Lung (tissue), 12 donors: Measurements from ENCODE around the gene C2orf42. TPM values are rescaled to one million over a fixed set of nuclear protein-coding genes. Genes with fewer than 3 reads are reported as not detected.

Experiments used
- ATAC-seq: fragments of 200-7000 bp; cut with Tn5 transposase; one replicate; pipeline ENCODE4 v1.9.1; 2020; ENCODE audit warnings: moderate number of reproducible peaks; ENCODE audit not compliant: insufficient read depth, low FRiP score
- DNase-seq, 3 donors: peaks; one replicate each; pipeline ENCODE4 v3.0.0-alpha.2; 2013 to 2017
- H3K27ac ChIP-seq, 2 donors: one replicate each; pipeline ENCODE4 v1.5.1; 2013; ENCODE audit warnings: mild to moderate bottlenecking in 2 of 2, moderate library complexity in 2 of 2, control low read depth in 1 of 2, inconsistent platforms in 1 of 2, low read depth in 1 of 2, low read length in 1 of 2
- H3K27me3 ChIP-seq, 3 donors: one replicate each; pipeline ENCODE4 v1.5.1; 2013; ENCODE audit warnings: low read length in 2 of 3; ENCODE audit not compliant: control insufficient read depth in 3 of 3, insufficient read depth in 3 of 3
- H3K36me3 ChIP-seq, 4 donors: one replicate each; pipeline ENCODE4 v1.5.1; 2013; ENCODE audit warnings: low read length in 4 of 4, mild to moderate bottlenecking in 1 of 4, moderate library complexity in 1 of 4; ENCODE audit not compliant: control insufficient read depth in 4 of 4, insufficient read depth in 4 of 4
- H3K4me1 ChIP-seq, 5 donors: one replicate each; pipeline ENCODE4 v1.5.1; 2013; ENCODE audit warnings: low read length in 5 of 5, mild to moderate bottlenecking in 2 of 5, moderate library complexity in 1 of 5; ENCODE audit not compliant: control insufficient read depth in 5 of 5, insufficient read depth in 5 of 5
- H3K4me3 ChIP-seq: one replicate; pipeline ENCODE4 v1.5.1; 2013; ENCODE audit warnings: mild to moderate bottlenecking, control low read depth, moderate library complexity
- H3K9ac ChIP-seq, 2 donors: one replicate each; pipeline ENCODE4 v1.5.1; 2013; ENCODE audit warnings: low read length in 2 of 2, control low read depth in 1 of 2; ENCODE audit not compliant: insufficient read depth in 1 of 2
- H3K9me3 ChIP-seq, 4 donors: one replicate each; pipeline ENCODE4 v1.5.1; 2013; ENCODE audit warnings: low read length in 3 of 4, mild to moderate bottlenecking in 1 of 4, moderate library complexity in 1 of 4; ENCODE audit not compliant: control insufficient read depth in 4 of 4, insufficient read depth in 3 of 4
- WGBS, 2 donors: extraction: QIAGEN DNeasy Blood & Tissue Kit; methylation state at CpG; one replicate each; pipeline ENCODE4 v1.1.7; 2013; 5-methylcytosine and 5-hydroxymethylcytosine counted together
- polyA plus RNA-seq, 2 donors: library from polyadenylated mRNA; stranded (reverse); fragments of 200-250 nt; gene quantifications; one replicate each; pipeline ENCODE4 v1.2.1, GENCODE V29; 2013
- total RNA-seq, 2 donors: library from RNA; depleted of rRNA in 1 of 2; stranded (reverse); fragments of >200 nt in 1 of 2; gene quantifications; one replicate each; pipeline ENCODE4 v1.2.1, GENCODE V29; 2014 to 2021
- TF ChIP-seq, protein P1 (sequence below): IDR thresholded peaks from 2 replicates; pipeline ENCODE4 v1.5.1; 2012; ENCODE audit warnings: mild to moderate bottlenecking; ENCODE audit errors: control extremely low read depth, extremely low read depth
- donor health status: control.
- donor health status: control.
- donor health status: Bipolar disorder and iron deficiency.
- donor health status: healthy.
- donor health status: DM: yes; HTN: yes; CAD: no.

The C2orf42 gene
- total and polyA plus RNA-seq, 4 donors: 4.3 to 15.0 (median 9.3) TPM

- Histone ChIP-seq H3K27ac (peak overlapping the region; percentile 82 to 95), H3K9me3 (no peaks in the 10 kb centered on the region), H3K4me3 (no peak overlapping the region), H3K4me1 (peaks cover 6 to 21% (median 9%) of the 10 kb centered on the region in 5 donors), H3K36me3 (no peaks in the 10 kb centered on the region), H3K9ac (peak overlapping the region; percentile 87 to 95), H3K27me3 (no peaks in the 10 kb centered on the region)
- WGBS, 2 donors: 59 to 61% methylated on average over 18 of the region's 18 CpGs
- no peak for ATAC-seq
- TF ChIP-seq, protein P1, sequence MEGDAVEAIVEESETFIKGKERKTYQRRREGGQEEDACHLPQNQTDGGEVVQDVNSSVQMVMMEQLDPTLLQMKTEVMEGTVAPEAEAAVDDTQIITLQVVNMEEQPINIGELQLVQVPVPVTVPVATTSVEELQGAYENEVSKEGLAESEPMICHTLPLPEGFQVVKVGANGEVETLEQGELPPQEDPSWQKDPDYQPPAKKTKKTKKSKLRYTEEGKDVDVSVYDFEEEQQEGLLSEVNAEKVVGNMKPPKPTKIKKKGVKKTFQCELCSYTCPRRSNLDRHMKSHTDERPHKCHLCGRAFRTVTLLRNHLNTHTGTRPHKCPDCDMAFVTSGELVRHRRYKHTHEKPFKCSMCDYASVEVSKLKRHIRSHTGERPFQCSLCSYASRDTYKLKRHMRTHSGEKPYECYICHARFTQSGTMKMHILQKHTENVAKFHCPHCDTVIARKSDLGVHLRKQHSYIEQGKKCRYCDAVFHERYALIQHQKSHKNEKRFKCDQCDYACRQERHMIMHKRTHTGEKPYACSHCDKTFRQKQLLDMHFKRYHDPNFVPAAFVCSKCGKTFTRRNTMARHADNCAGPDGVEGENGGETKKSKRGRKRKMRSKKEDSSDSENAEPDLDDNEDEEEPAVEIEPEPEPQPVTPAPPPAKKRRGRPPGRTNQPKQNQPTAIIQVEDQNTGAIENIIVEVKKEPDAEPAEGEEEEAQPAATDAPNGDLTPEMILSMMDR: no peak
- peak; percentile 51 to 75 (median 73) for DNase-seq
Measured at GRCh38 chr2:70143314-70144150, 47.3 kb downstream of the C2orf42 start.

DNA sequence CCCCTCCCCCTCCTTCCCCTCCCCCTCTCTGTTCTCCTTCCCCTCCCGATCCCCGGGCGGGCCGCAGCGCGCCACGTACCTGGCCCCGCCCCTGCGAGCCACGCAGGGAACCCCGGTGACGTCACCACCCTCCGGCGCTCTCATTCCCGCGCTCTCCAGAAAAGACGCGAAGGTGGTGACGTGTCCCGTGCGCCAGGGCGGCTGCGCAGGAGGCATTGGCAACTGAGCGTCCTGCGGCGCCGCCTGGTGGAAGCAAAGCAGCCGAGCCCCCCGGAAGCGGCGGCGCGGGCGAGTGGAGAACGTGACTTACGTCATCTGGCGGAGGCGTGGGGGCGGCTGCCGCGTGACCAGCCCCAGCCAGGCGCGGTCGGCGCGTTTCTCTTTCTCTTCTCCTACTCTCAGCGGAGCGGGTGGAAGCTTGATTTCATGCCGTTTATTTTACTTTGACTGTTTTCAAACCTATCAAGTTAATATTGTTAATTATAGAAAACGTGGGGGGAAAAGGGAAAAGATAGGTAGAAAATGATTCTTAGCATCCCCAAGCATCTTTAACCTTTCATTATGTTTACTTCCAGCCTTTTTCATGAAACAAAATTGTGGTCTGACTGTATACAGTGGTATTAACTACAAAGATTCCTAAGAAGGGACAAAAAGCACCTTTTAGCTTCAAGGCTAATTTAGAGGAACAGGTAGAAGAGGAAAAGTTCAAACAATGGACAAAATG is 48.1 kb downstream of the C2orf42 start:
- H3K4me3 ChIP-seq: no peak overlapping the region
- ATAC-seq (no peak), DNase-seq (peak; percentile 100)
- TF ChIP-seq, protein P1: peak; percentile 99
- H3K9ac ChIP-seq: peak overlapping the region; percentile 87 to 95
- WGBS, 2 donors: 1% methylated on average over 47 to 50 of the region's 50 CpGs
- H3K27ac ChIP-seq: peak overlapping the region; percentile 99
- H3K9me3 ChIP-seq: no peaks in the 10 kb centered on the region
- H3K27me3 ChIP-seq: no peaks in the 10 kb centered on the region
- no peaks in the 10 kb centered on the region for H3K36me3 ChIP-seq
- H3K4me1 ChIP-seq: peaks cover 6 to 21% (median 9%) of the 10 kb centered on the region in 5 donors

- WGBS, 2 donors: 1 to 2% methylated on average over 39 to 73 of the region's 73 CpGs
- peak; percentile 84 for ATAC-seq
- TF ChIP-seq, protein P1: no peak
Measured at GRCh38 chr2:70141902-70142589, 48.8 kb downstream of the C2orf42 start.

More at GRCh38 chr2:70141902-70142589, 48.8 kb downstream of the C2orf42 start:
- no peaks in the 10 kb centered on the region for H3K27me3 ChIP-seq
- H3K9ac ChIP-seq: peak overlapping the region; percentile 74 to 86
- H3K36me3 ChIP-seq: no peaks in the 10 kb centered on the region
- DNase-seq: peak in 1 of 3 donors; percentile 64
- H3K4me1 ChIP-seq: peaks cover 6 to 21% (median 9%) of the 10 kb centered on the region in 5 donors
- peak overlapping the region; percentile 58 for H3K4me3 ChIP-seq
- H3K9me3 ChIP-seq: no peaks in the 10 kb centered on the region
- H3K27ac ChIP-seq: peak overlapping the region; percentile 99
